GM12891 (cell line): ENCODE results near the gene CACNG8.

Experiments
- PAX5 ChIP-seq: IDR thresholded peaks from 2 replicates; pipeline ENCODE4 v1.6.1; 2011; ENCODE audit warnings: low read length, moderate library complexity, mild to moderate bottlenecking; ENCODE audit not compliant: insufficient read depth, severe bottlenecking
- POLR2A ChIP-seq: IDR thresholded peaks from 2 replicates; pipeline ENCODE4 v1.6.1; 2011; ENCODE audit warnings: low read depth, low read length, control low read depth
- POLR2AphosphoS5 ChIP-seq: IDR thresholded peaks from 2 replicates; pipeline ENCODE4 v1.6.1; 2011; ENCODE audit warnings: low read depth, low read length, control low read depth
- SPI1 ChIP-seq: IDR thresholded peaks from 2 replicates; pipeline ENCODE4 v1.6.1; 2011; ENCODE audit warnings: low read depth, low read length, control low read depth
- TAF1 ChIP-seq: IDR thresholded peaks from 2 replicates; pipeline ENCODE4 v1.6.1; 2011; ENCODE audit warnings: low read depth, low read length, control low read depth

DNA sequence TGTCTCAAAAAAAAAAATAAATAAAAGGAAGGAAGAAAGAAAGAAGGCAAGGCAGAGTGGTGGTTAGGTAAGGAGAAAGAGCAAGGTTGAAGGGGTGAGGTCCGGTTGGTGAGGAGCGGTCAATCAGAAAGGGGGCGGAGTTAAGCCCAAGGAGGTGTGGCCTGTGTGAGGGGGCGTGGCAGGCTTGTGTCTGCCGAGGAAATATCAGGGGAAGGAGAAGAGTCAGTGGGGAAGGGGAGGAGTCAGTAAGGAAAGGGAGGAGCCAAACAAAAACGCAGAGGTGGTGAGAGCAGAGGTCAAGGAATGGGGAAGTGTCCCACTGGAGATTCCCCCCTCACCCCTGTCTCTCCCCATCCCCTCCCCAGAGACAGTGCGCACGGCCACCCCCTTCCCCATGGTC is 47.7 kb upstream of the CACNG8 start:
- TF ChIP-seq TAF1 (no peak), POLR2AphosphoS5 (no peak), POLR2A (no peak), SPI1 (no peak), PAX5 (no peak)
